Measurements from ENCODE around the gene ZNF580. TPM values are rescaled to one million over a fixed set of nuclear protein-coding genes. Genes with fewer than 3 reads are reported as not detected.
A peak's percentile ranks its signal among the peaks of the same experiment; 100 is the strongest.

The ZNF580 gene
- total and polyA plus RNA-seq, 11 donors = 8.2 to 41.5 (median 21.1) TPM

DNA sequence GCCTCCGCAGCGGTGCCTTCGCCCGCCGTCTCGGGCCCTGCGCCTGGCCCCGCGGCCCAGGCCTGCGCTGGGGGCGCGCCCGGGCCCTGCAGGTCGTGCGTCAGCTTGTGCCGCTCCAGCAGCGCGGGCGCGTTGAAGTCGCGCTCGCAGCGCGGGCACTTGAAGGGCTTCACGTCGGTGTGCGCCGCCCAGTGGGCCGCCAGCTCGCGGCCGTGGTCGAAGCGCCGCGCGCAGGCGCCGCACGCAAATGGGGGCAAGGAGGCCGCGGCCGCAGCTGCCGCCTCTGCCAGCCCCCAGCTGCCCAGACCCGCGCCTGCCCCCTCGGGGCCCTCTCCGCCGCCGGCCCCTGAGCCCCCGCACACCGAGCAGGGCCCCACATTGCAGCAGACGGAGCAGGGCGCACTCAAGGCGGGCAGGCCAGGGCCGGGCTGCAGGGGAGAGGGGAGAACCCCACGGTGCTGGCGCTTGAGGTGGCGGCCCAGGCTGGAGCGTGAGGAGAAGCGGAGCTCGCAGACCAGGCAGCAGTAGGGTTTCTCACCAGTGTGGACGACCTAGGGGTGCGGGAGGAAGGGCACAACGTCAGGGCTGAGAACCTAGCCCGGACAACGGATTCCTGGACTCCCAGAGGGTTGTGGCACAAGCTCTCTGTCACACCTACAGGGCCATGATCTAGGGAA, 47.6 kb upstream of the ZNF580 start:
- peak overlapping the region in 1 of 12 donors; percentile 51 for H3K27ac ChIP-seq
- H3K9me3 ChIP-seq = no peaks in the 10 kb centered on the region
- no peak for DNase-seq
- H3K4me3 ChIP-seq = peak overlapping the region in 1 of 12 donors; percentile 21
- WGBS, 4 donors = 76 to 92% (median 81%) methylated on average over 16 to 68 of the region's 68 CpGs
- H3K36me3 ChIP-seq = peaks cover 0 to 52% (median 33%) of the 10 kb centered on the region in 9 donors
- TF ChIP-seq, protein P1, sequence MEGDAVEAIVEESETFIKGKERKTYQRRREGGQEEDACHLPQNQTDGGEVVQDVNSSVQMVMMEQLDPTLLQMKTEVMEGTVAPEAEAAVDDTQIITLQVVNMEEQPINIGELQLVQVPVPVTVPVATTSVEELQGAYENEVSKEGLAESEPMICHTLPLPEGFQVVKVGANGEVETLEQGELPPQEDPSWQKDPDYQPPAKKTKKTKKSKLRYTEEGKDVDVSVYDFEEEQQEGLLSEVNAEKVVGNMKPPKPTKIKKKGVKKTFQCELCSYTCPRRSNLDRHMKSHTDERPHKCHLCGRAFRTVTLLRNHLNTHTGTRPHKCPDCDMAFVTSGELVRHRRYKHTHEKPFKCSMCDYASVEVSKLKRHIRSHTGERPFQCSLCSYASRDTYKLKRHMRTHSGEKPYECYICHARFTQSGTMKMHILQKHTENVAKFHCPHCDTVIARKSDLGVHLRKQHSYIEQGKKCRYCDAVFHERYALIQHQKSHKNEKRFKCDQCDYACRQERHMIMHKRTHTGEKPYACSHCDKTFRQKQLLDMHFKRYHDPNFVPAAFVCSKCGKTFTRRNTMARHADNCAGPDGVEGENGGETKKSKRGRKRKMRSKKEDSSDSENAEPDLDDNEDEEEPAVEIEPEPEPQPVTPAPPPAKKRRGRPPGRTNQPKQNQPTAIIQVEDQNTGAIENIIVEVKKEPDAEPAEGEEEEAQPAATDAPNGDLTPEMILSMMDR (IDR thresholded peaks at IDR 0.05) = no peak
- no peak for TF ChIP-seq POLR2A (IDR thresholded peaks at IDR 0.05)
- peak in 2 of 4 donors; percentile 27 to 31 for ATAC-seq
- H3K27me3 ChIP-seq = no peaks in the 10 kb centered on the region
- intact Hi-C loops (cut with DNase I) = loop anchor here in 1 of 10 donors (10.0 kb wide), 1 partner anchor 78 kb away; no protein-coding TSS in a partner anchor
- no peaks in the 10 kb centered on the region for H3K4me1 ChIP-seq

DNA sequence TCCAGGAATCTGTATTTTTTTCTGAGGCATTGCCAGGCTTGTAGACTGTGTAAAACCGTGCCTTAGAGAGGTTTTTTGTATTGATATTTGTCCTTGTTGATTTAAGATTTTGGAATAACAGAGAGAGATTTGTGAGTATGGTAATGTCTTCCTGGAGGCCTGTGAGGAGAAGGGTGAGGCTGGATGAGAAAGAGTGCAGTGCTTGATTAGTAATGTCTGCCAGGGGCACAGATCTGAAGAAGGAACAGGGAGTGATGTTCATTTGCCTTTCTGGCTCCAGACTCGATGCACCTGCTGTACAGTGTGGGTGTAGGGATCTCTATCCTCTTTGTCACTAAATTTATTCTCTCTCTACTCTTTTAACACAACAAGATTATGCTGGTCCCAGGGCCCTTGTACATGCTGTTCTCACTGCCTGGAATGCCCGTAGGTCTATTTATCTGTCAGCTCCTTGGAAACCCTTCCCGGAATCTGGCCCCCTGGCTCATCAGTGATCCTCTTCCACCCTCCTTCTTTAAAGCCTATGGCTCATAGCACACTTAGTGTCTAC, 45.7 kb upstream of the ZNF580 start:
- ATAC-seq = no peak
- H3K27me3 ChIP-seq = no peaks in the 10 kb centered on the region
- H3K4me3 ChIP-seq = no peak overlapping the region
- 76 to 86% (median 81%) methylated on average over 4 of the region's 4 CpGs for WGBS, 4 donors
- TF ChIP-seq POLR2A (IDR thresholded peaks at IDR 0.05) = no peak
- TF ChIP-seq, protein P1 (IDR thresholded peaks at IDR 0.05) = no peak
- DNase-seq = no peak
- H3K4me1 ChIP-seq = peaks cover 0 to 6% (median 0%) of the 10 kb centered on the region in 12 donors
- no peaks in the 10 kb centered on the region for H3K9me3 ChIP-seq
- peak overlapping the region in 2 of 12 donors; percentile 37 to 43 for H3K27ac ChIP-seq
- peaks cover 0 to 52% (median 33%) of the 10 kb centered on the region in 9 donors for H3K36me3 ChIP-seq
- intact Hi-C loops (cut with DNase I) = loop anchor here in 4 of 10 donors (5.0 to 10.0 kb wide), 4 partner anchors 37 to 80 kb away; partner anchors contain the start of gene SBK3 (in 2 of the 4)

GRCh38 chr19:55596304-55596703, 44.5 kb upstream of the ZNF580 start:
- H3K36me3 ChIP-seq = peaks cover 0 to 52% (median 33%) of the 10 kb centered on the region in 9 donors

More at GRCh38 chr19:55596304-55596703, 44.5 kb upstream of the ZNF580 start:
- Histone ChIP-seq H3K4me3 (no peak overlapping the region), H3K9me3 (no peaks in the 10 kb centered on the region), H3K27ac (no peak overlapping the region), H3K27me3 (no peaks in the 10 kb centered on the region), H3K4me1 (peaks cover 0 to 14% (median 8%) of the 10 kb centered on the region in 12 donors)
- TF ChIP-seq, protein P1 (IDR thresholded peaks at IDR 0.05) = no peak
- no peak for TF ChIP-seq POLR2A (IDR thresholded peaks at IDR 0.05)
- WGBS, 4 donors = 88 to 94% (median 92%) methylated on average over 3 of the region's 3 CpGs
- ATAC-seq = no peak
- no peak for DNase-seq
- intact Hi-C loops (cut with DNase I) = loop anchor here in 4 of 10 donors (5.0 to 10.0 kb wide), 4 partner anchors 36 to 82 kb away; partner anchors contain the start of gene SBK3 (in 2 of the 4)

All from heart left ventricle (tissue), 16 donors.